HG02571 (cell line): ENCODE data around the gene SULT1A1.
"Not testable (repeated sequence)": the region's sequence is repeated elsewhere in the genome, so short reads cannot be mapped to it uniquely, and the experiment has no call there.

Experiments used
- ATAC-seq: cut with Tn5 transposase; IDR thresholded peaks from one replicate; pipeline ENCODE4 v1.9.1; 2021; ENCODE audit warnings: mild to moderate bottlenecking, moderate library complexity; ENCODE audit not compliant: unreplicated experiment

The SULT1A1 gene

DNA sequence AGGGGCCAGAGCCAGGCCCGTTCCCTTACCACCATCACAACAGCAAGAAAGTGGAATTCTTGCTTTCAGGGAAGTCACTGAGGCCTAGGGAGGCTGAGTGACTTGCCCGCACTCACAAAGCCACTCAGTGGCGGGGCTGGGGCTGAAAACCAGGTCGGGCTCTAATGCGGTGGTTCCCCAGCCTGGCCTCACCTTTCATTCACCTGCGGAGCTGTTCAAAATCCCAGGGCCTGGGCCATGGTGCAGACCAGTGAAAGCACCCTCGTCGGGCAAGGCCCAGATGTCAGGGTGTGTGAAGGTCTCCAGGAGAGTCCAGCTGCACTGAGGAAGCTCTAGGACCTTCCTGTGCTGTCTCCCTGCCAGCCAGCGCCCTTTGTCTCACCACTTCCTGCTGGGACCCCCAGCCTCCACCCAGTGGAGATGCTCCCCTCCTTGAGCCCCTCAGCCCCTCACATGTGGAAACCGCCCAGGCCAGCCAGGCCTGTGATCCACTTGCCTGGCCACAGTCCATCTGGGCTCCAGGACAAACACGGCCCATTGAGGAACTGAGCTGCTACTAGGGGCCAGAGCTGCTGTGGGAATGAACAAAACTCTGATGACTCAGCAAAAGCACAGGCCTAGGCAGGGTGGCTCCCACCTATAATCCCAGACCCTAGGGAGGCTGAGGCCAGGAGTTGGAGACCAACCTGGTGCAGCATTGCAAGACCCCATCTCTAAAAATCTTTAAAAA is 812 bp downstream of the SULT1A1 start:
- not testable (repeated sequence) for ATAC-seq

DNA sequence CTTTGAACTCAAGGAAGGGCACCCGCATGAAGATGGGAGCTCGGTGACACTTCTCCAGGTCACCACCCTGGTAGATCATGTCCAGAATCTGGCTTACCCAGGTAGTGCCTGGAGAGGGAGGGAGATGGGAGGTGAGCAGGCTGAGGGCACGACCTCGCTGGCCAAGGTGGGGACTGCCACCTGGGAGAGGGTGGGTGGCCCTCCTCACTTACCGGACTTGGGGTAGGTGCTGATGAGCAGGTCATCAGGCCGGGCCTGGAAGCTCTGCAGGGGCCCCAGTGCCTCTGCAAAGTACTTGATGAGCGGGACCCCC is 1.4 kb downstream of the SULT1A1 start:
- not testable (repeated sequence) for ATAC-seq

GRCh38 chr16:28607681-28608495 is 2.0 kb downstream of the SULT1A1 start:
- ATAC-seq = not testable (repeated sequence)

DNA sequence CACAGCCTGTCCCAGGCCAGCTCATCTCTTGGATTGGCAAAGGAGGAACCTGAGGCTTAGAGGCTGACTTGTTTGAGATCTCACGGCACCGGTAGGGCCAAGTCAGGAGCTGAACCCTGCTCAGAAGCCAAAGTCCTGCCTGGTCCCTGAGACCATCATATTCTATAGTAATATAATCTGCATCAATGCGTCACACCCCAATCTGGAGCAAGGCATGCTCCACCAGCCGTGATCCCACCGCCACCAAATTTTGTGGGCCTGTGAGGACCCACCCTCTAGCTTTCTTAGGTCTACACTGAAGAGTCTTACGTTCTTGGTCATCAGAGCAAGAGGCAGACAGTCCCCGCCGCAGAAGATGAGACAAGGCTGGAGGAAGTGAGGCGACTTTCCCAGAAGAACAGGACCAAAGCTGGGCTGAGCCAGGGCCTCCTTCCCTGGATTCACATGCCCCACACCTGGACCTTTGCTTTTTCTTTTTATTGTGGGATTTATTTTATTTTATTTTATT is 2.7 kb downstream of the SULT1A1 start:
- no peak for ATAC-seq

DNA sequence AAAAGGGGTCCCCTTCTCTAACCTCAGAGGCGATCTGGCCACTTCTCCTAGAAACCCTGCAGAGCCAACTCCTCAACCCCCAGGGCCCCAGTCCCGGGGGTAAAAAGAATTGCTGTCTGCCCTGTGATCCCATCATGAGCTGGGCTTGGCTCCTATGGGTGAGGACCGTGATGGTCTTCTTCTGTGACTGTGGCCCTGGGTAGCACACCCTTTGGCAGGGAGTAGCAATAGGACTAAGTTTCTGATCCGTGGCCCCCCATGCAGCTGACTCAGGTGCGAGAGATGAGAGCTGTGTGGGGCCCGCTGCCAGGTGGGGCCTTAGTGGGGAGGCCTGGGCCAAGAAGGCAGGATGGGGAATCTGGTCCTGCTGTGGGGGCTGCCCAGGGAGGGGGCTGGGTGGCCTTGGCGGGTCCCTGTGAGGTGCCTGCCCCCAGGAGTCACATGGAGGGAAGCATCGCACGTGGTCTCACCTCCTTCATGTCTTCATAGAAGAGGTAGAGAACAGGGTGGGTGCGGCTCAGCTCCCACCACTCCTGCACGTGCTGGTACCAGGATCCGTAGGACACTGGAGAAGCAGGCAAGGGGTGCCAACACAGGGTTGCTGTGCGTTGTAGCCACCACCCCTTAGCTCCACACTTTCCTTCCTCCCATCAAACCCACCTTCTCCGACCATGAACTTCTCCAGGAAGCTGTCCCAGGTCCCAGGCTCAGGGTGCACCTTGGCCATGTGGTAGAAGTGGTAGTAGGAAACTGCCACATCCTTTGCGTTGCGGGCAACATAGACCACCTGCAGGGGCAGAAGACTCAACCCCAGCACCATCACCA is 3.3 kb downstream of the SULT1A1 start:
- ATAC-seq = no peak

DNA sequence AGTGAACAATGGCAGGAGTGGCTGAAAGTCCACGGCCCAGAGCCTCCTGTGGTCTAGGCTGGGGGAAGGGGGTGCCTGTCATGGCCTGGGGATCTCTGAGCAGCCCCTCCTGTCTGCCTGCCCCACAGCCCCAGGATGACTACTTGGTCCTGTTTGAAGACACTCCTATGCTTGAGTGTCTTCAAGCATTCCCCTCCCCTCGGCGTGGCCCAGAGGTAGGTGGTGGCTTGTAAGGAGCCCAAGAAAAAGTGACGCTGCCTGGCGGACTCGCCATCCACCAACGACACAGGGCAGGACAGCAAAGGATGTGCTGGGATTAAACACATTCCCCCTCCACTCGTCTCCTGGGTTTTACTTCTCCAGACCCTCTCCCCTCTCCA is 5.7 kb downstream of the SULT1A1 start:
- no peak for ATAC-seq

- no peak for ATAC-seq
Measured at GRCh38 chr16:28603381-28604185, 6.3 kb downstream of the SULT1A1 start.

DNA sequence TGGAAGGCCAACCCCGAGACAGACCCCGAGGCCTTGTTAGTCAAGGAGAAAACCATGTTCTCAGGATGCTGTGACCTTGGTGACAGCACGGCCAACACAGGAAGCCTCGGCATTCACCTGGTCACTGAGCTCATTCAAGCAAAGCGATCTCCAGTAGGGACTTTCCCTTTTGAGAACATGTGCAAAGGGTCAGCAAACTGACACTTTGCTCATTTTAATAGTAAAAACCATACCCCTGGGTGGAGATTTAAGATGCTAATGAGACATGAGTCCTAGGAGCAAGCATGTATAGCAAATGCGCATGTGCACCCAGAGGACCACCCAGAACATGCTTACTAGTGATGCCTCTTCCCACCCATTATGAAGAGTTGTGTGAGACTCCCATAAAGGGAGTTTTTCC is 7.3 kb downstream of the SULT1A1 start:
- ATAC-seq = no peak

DNA sequence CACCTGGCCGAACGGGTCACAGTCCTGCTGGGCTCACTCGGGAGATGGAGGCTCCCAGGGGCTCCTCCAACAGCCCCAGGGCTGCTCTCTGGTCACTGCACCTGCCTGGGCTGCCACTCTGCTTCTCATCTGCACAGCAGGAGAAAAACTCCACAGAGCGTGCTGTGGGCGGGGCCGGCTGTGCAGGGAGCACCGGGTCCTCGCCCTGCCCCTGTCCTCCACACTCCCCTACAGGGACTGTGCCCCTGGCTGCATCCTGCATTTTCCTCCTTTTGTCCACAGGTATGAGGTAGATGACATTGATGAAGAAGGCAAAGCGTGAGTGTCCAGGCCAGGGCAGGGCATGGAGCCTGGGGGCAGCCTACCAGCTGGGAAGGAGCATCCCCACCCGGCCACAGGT is 7.8 kb downstream of the SULT1A1 start:
- not testable (repeated sequence) for ATAC-seq

GRCh38 chr16:28601589-28601988 is 8.3 kb downstream of the SULT1A1 start:
- not testable (repeated sequence) for ATAC-seq

GRCh38 chr16:28600965-28601364 is 8.9 kb downstream of the SULT1A1 start:
- not testable (repeated sequence) for ATAC-seq

- ATAC-seq = not testable (repeated sequence)
Measured at GRCh38 chr16:28599377-28600285, 10.2 kb downstream of the SULT1A1 start.

GRCh38 chr16:28597692-28598261 is 12.1 kb downstream of the SULT1A1 start:
- ATAC-seq = no peak

GRCh38 chr16:28596840-28597691 is 12.8 kb downstream of the SULT1A1 start, which contains the start of gene SULT1A2:
Gene SULT1A2, minus strand, starts transcription at chr16:28597050. Its CDS starts 1,120 bp downstream, at chr16:28595930.
- ATAC-seq = no peak

DNA sequence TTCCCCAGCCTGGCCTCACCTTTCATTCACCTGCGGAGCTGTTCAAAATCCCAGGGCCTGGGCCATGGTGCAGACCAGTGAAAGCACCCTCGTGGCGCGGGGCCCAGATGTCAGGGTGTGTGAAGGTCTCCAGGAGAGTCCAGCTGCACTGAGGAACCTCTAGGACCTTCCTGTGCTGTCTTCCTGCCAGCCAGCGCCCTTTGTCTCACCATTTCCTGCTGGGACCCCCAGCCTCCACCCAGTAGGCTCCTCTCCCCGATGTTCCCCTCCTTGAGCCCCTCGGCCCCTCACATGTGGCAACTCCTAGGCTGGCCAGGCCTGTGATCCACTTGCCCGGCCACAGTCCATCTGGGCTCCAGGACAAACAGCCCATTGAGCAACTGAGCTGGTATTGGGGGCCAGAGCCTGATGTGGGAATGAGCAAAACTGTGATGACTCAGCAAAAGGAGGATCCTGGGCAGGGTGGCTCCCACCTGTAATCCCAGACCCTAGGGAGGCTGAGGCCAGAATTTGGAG is 13.7 kb downstream of the SULT1A1 start:
- ATAC-seq = no peak

DNA sequence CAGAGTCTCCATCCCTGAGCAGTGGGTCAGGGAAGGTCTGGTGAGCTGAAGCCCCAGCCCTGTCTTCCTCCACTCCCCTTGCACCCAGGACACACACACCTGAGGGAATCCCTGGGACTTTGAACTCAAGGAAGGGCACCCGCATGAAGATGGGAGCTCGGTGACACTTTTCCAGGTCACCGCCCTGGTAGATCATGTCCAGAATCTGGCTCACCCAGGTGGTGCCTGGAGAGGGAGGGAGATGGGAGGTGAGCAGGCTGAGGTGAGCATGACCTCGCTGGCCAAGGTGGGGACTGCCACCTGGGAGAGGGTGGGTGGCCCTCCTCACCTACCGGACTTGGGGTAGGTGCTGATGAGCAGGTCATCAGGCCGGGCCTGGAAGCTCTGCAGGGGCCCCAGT is 14.4 kb downstream of the SULT1A1 start:
- not testable (repeated sequence) for ATAC-seq

DNA sequence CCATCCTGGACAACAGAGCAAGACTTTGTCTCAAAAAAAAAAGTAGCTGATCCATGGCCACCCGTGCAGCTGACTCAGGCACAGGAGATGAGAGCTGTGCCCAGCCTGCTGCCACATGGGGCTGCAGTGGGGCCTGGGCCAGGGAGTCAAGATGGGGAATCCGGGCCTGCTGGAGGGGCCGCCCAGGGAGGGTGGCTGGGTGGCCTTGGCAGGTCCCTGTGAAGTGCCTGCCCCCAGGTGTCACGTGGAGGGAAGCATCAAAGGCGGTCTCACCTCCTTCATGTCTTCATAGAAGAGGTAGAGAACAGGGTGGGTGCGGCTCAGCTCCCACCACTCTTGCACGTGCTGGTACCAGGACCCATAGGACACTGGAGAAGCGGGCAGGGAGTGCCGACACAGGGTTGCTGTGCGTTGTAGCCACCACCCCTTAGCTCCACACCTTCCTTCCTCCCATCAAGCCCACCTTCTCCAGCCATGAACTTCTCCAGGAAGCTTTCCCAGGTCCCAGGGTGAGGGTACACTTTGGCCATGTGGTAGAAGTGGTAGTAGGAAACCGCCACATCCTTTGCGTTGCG is 16.8 kb downstream of the SULT1A1 start:
- ATAC-seq = no peak
